ENCODE results near the gene HSPE1. TPM values are rescaled to one million over a fixed set of nuclear protein-coding genes. Genes with fewer than 3 reads are reported as not detected.

HSPE1 gene
- total and polyA plus RNA-seq, 2 of the 8 experiments (the other 6 are each of a cell fraction or from before 2014, with no cell fraction given), result 206 to 377 TPM

- no peak overlapping the region for H2BK20ac ChIP-seq (ENCODE audit: low read length)
- no peak overlapping the region for H3K9ac ChIP-seq (replicated peaks in 1 of 4; ENCODE audit: extremely low read depth in 1 of 4, low read depth in 3 of 4, low read length in 3 of 4)
- H2BK120ac ChIP-seq (replicated peaks; ENCODE audit: low read depth, low read length), result no peak overlapping the region
- no peak overlapping the region for H3K23ac ChIP-seq (ENCODE audit: insufficient read length)
- H3K4me1 ChIP-seq (replicated peaks in 1 of 4; ENCODE audit: control insufficient read depth in 3 of 4, insufficient read depth in 4 of 4, low read length in 3 of 4), result no peaks in the 10 kb centered on the region
- H3K4ac ChIP-seq (replicated peaks; ENCODE audit: insufficient read length, low read depth, low read length), result no peak overlapping the region
- no peak overlapping the region; the same call in 1 of the 2 replicates for H4K8ac ChIP-seq (ENCODE audit: extremely low read depth, insufficient read depth, low read length)
- no peaks in the 10 kb centered on the region for H3K79me2 ChIP-seq (ENCODE audit: control insufficient read depth in 1 of 2, insufficient read depth in 2 of 2, low read length in 2 of 2)
- no peak overlapping the region for H3K56ac ChIP-seq (replicated peaks; ENCODE audit: insufficient read length, low read depth, low read length)
- no peaks in the 10 kb centered on the region for H3K9me3 ChIP-seq (ENCODE audit: insufficient read depth in 2 of 2, low read depth in 1 of 2, low read length in 1 of 2)
- H2AFZ ChIP-seq (ENCODE audit: low read length), result no peak overlapping the region
- CTCF ChIA-PET (ENCODE audit: partially characterized antibody), result interaction anchor here (1.6 kb wide), 1 partner anchor 20 kb away, joined by 3 read pairs; no protein-coding TSS in a partner anchor
- H3K14ac ChIP-seq (ENCODE audit: insufficient read length), result no peak overlapping the region
- H4K20me1 ChIP-seq (replicated peaks in 1 of 2; ENCODE audit: control insufficient read depth in 1 of 2, insufficient read depth in 2 of 2, low read length in 2 of 2), result no peaks in the 10 kb centered on the region
- H3K23me2 ChIP-seq (ENCODE audit: low read depth, low read length), result no peaks in the 10 kb centered on the region
- no peaks in the 10 kb centered on the region for H3K27me3 ChIP-seq (replicated peaks in 1 of 4; ENCODE audit: control insufficient read depth in 3 of 4, extremely low read depth in 1 of 4, insufficient read depth in 3 of 4, low read length in 3 of 4)
- H3K36me3 ChIP-seq (ENCODE audit: control insufficient read depth in 2 of 4, insufficient read depth in 4 of 4, low read length in 3 of 4), result peaks cover 0 to 17% (median 6%) of the 10 kb centered on the region in 4 experiments; a peak in 5 of 8 replicates
- 94% methylated on average over 3 of the region's 3 CpGs; no CpG with 5 or more reads in 1 of the 2 experiments for WGBS, 2 experiments (ENCODE audit: extremely low coverage in 1 of 2, insufficient coverage in 1 of 2, insufficient read length in 1 of 2, insufficient replicate concordance in 2 of 2, low coverage in 1 of 2, low lambda C conversion rate in 2 of 2, missing lambda C conversion rate in 1 of 2)
- H2BK5ac ChIP-seq (ENCODE audit: low read depth, low read length), result no peak overlapping the region
- POLR2A ChIA-PET (ENCODE audit: partially characterized antibody), result interaction anchor here (1.1 to 6.3 kb wide), 4 partner anchors 9 to 21 kb away, joined by 3 to 37 read pairs (median 4); partner anchors contain the start of genes HSPD1 and HSPE1
- FAIRE-seq (no peak), DNase-seq (ENCODE audit: low read depth in 1 of 2, low spot score in 2 of 2) (no peak)
- no peaks in the 10 kb centered on the region for H3K79me1 ChIP-seq (ENCODE audit: low read depth, low read length)
- no peak overlapping the region for H2BK12ac ChIP-seq (ENCODE audit: low read depth, low read length)
- no peak overlapping the region for H3K18ac ChIP-seq (ENCODE audit: extremely low read depth, low read length)
- no peak overlapping the region for H4K5ac ChIP-seq (ENCODE audit: insufficient read length, low read depth, low read length)
- no peak overlapping the region for H4K91ac ChIP-seq (replicated peaks; ENCODE audit: insufficient read length, low read length)
- H2AK5ac ChIP-seq (ENCODE audit: low read depth, low read length), result no peak overlapping the region
- no peak overlapping the region for H3K4me3 ChIP-seq (ENCODE audit: extremely low read depth in 1 of 4, insufficient read depth in 2 of 4, low read depth in 3 of 4, low read length in 4 of 4)
- no peak overlapping the region for H3K4me2 ChIP-seq (ENCODE audit: insufficient read depth in 1 of 2, low read depth in 2 of 2, low read length in 2 of 2)
- no peak overlapping the region for H3K27ac ChIP-seq (ENCODE audit: low read depth, low read length)
- no peak overlapping the region for H2BK15ac ChIP-seq (ENCODE audit: low read length)
- TF ChIP-seq RFX5 (IDR thresholded peaks at IDR 0.05; ENCODE audit: borderline replicate concordance, low read depth, low read length) (no peak), USF2 (IDR thresholded peaks at IDR 0.05; ENCODE audit: low read length) (no peak), CEBPB (IDR thresholded peaks at IDR 0.05; ENCODE audit: low read depth, low read length) (no peak), POLR2AphosphoS5 (IDR thresholded peaks at IDR 0.05; ENCODE audit: low read depth, low read length) (no peak), SRF (IDR thresholded peaks at IDR 0.05; ENCODE audit: low read depth, low read length) (no peak)
Measured at GRCh38 chr2:197477797-197478196, 22.4 kb upstream of the HSPE1 start.
